ENCODE results near the gene RNF11. TPM values are rescaled to one million over a fixed set of nuclear protein-coding genes. Genes with fewer than 3 reads are reported as not detected.

Gene RNF11
- total RNA-seq, 1 experiment from 2014 or later = 55.8 TPM

DNA sequence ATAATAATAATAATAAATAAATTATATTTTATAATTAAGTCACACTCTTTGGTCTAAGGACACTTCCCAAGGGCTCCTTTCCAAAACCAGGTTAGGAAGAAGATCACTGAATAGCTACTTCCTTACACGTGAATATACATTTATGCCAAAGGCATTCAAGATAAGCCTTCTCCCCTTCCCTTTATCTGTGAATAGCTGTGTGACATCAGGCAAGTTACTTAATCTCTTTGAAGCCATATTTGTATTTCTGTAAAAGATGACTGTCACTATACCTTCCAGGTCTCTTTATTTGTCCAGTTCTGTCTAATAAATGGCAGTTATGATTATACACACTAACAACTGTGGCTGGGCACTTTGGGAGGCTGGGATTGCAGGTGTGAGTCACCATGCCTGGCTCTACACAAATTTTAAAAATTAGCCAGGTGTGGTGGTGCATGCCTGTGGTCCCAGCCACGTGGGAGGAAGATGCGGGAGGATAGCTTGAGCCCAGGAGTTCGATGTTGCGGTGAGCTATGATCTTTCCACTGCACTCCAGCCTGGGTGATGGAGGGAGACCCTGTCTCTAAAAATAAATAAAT, 5.5 kb upstream of the RNF11 start:
- Histone ChIP-seq H2AK5ac (ENCODE audit: insufficient read length, low read length) (no peak overlapping the region), H3K9ac (ENCODE audit: extremely low read depth, insufficient read length, low read length) (no peak overlapping the region), H2BK20ac (ENCODE audit: low read depth, low read length, poor library complexity, severe bottlenecking) (no peak overlapping the region), H2BK5ac (ENCODE audit: insufficient read length, low read length) (no peak overlapping the region), H4K91ac (ENCODE audit: insufficient read length, low read depth, low read length) (no peak overlapping the region), H3K27ac (ENCODE audit: insufficient read length, low read depth, low read length) (no peak overlapping the region), H3K27me3 (ENCODE audit: insufficient read depth, low read length) (no peaks in the 10 kb centered on the region), H3K79me1 (ENCODE audit: insufficient read depth, low read depth, low read length, poor library complexity, severe bottlenecking) (no peaks in the 10 kb centered on the region), H2AFZ (ENCODE audit: low read length) (no peak overlapping the region), H3K4me1 (ENCODE audit: insufficient read depth, low read length) (no peaks in the 10 kb centered on the region; the same call in 1 of the 2 replicates), H3K79me2 (ENCODE audit: insufficient read depth, low read length) (no peaks in the 10 kb centered on the region), H3K14ac (ENCODE audit: insufficient read depth, low read length) (no peak overlapping the region), H2BK12ac (ENCODE audit: insufficient read length, low read depth, low read length) (no peak overlapping the region), H3K4me2 (ENCODE audit: insufficient read depth, insufficient read length, low read length) (no peak overlapping the region), H4K5ac (ENCODE audit: insufficient read length, low read depth, low read length) (no peak overlapping the region), H2BK15ac (ENCODE audit: low read depth, low read length) (no peak overlapping the region), H4K8ac (replicated peaks; ENCODE audit: insufficient read length, low read depth, low read length) (no peak overlapping the region), H4K20me1 (ENCODE audit: control insufficient read depth, insufficient read depth, insufficient read length) (no peaks in the 10 kb centered on the region), H3K56ac (ENCODE audit: insufficient read length, low read depth, low read length) (no peak overlapping the region), H3T11ph (ENCODE audit: low read length) (no peak overlapping the region), H3K23me2 (ENCODE audit: insufficient read length, low read depth, low read length, poor library complexity, severe bottlenecking) (peaks cover under 1% of the 10 kb centered on the region), H3K4ac (ENCODE audit: low read depth, low read length) (no peak overlapping the region), H3K9me3 (ENCODE audit: control insufficient read depth, low read depth, low read length) (no peaks in the 10 kb centered on the region), H3K23ac (ENCODE audit: insufficient read length, low read depth, low read length) (no peak overlapping the region), H3K18ac (ENCODE audit: insufficient read length, low read depth, low read length) (no peak overlapping the region), H2BK120ac (ENCODE audit: low read depth, low read length, poor library complexity, severe bottlenecking) (no peak overlapping the region)
- Mint-ChIP-seq H3K4me3 (no peak overlapping the region), H3K9me3 (no peaks in the 10 kb centered on the region), H3K27ac (no peak overlapping the region), H3K36me3 (ENCODE audit: insufficient read depth in 1 of 3, low read depth in 3 of 3) (no peaks in the 10 kb centered on the region), H3K27me3 (ENCODE audit: low read depth) (peaks cover 14% of the 10 kb centered on the region), H3K4me1 (peaks cover 12 to 17% of the 10 kb centered on the region in 2 experiments)
- TF ChIP-seq, protein P1, sequence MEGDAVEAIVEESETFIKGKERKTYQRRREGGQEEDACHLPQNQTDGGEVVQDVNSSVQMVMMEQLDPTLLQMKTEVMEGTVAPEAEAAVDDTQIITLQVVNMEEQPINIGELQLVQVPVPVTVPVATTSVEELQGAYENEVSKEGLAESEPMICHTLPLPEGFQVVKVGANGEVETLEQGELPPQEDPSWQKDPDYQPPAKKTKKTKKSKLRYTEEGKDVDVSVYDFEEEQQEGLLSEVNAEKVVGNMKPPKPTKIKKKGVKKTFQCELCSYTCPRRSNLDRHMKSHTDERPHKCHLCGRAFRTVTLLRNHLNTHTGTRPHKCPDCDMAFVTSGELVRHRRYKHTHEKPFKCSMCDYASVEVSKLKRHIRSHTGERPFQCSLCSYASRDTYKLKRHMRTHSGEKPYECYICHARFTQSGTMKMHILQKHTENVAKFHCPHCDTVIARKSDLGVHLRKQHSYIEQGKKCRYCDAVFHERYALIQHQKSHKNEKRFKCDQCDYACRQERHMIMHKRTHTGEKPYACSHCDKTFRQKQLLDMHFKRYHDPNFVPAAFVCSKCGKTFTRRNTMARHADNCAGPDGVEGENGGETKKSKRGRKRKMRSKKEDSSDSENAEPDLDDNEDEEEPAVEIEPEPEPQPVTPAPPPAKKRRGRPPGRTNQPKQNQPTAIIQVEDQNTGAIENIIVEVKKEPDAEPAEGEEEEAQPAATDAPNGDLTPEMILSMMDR (conservative IDR thresholded peaks at IDR 0.05) = no peak
- no CpG with 5 or more reads among the region's 5 CpGs for WGBS (ENCODE audit: extremely low coverage, insufficient read length, low lambda C conversion rate)
- DNase-seq = no peak

Data from H9 (cell line).